Neural cell (in vitro differentiated cells): ENCODE measurements around the gene TMEFF2. TPM values are rescaled to one million over a fixed set of nuclear protein-coding genes. Genes with fewer than 3 reads are reported as not detected.

Source experiments
- H2AFZ ChIP-seq: fragments of 200-600, 300-800 bp; sonication (generic), shearing (Covaris generic); 2 replicates; pipeline ENCODE4 v1.6.0; 2014; ENCODE audit warnings: low read depth, mild to moderate bottlenecking, antibody characterized with exemption, low read length, moderate library complexity
- H3F3A ChIP-seq: fragments of 200-600 bp; shearing (Covaris generic); 2 replicates; pipeline ENCODE4 v1.6.1; 2016; ENCODE audit warnings: mild to moderate bottlenecking, moderate library complexity, mixed read lengths, antibody characterized with exemption, low read length; ENCODE audit not compliant: insufficient read depth, poor library complexity, severe bottlenecking
- H3K27ac ChIP-seq: fragments of 200-600, 300-800 bp; sonication (generic), shearing (Covaris generic); 2 replicates; pipeline ENCODE4 v1.5.1; 2014; ENCODE audit warnings: mild to moderate bottlenecking, low read length, moderate library complexity
- H3K27me3 ChIP-seq: fragments of 300-800, 200-600 bp; sonication (generic), shearing (Covaris generic); 2 replicates; pipeline ENCODE4 v1.6.0; 2014; ENCODE audit warnings: mild to moderate bottlenecking, low read depth, low read length, moderate library complexity; ENCODE audit not compliant: insufficient read depth
- H3K36me3 ChIP-seq: fragments of 300-800, 200-600 bp; sonication (generic), shearing (Covaris generic); 2 replicates; pipeline ENCODE4 v1.5.1; 2014; ENCODE audit warnings: mild to moderate bottlenecking, antibody characterized with exemption, low read length, moderate library complexity; ENCODE audit not compliant: insufficient read depth
- H3K4me2 ChIP-seq: fragments of 300-800, 200-600 bp; sonication (generic), shearing (Covaris generic); 2 replicates; pipeline ENCODE4 v1.6.0; 2014; ENCODE audit warnings: mild to moderate bottlenecking, low read length
- H3K4me3 ChIP-seq: fragments of 300-800, 200-600 bp; sonication (generic), shearing (Covaris generic); 2 replicates; pipeline ENCODE4 v1.5.1; 2014; ENCODE audit warnings: mild to moderate bottlenecking, low read length, moderate library complexity
- H3K79me2 ChIP-seq: fragments of 200-600 bp; shearing (Covaris generic); replicated peaks from 2 replicates; pipeline ENCODE4 v1.6.0; 2014; ENCODE audit warnings: mild to moderate bottlenecking, low read length, moderate library complexity; ENCODE audit not compliant: insufficient read depth
- H3K9ac ChIP-seq: fragments of 300-800, 200-600 bp; sonication (generic), shearing (Covaris generic); 2 replicates; pipeline ENCODE4 v1.6.1; 2016; ENCODE audit warnings: mild to moderate bottlenecking, low read length, mixed read lengths
- H3K9me2 ChIP-seq: fragments of 200-600 bp; shearing (Covaris generic); 2 replicates; pipeline ENCODE4 v1.6.1; 2016; ENCODE audit warnings: mild to moderate bottlenecking, low read length, mixed read lengths; ENCODE audit not compliant: insufficient read depth
- H3K9me3 ChIP-seq: fragments of 200-600, 300-800 bp; sonication (generic), shearing (Covaris generic); 2 replicates; pipeline ENCODE4 v1.6.1; 2016; ENCODE audit warnings: mild to moderate bottlenecking, mixed run types, low read length, moderate library complexity, mixed read lengths
- H4K20me1 ChIP-seq: fragments of 200-600 bp; shearing (Covaris generic); 2 replicates; pipeline ENCODE4 v1.6.1; 2016; ENCODE audit warnings: mild to moderate bottlenecking, mixed run types; ENCODE audit not compliant: insufficient read depth
- CTCF ChIP-seq: fragments of 450-650 bp; IDR thresholded peaks from 2 replicates; pipeline ENCODE4 v1.5.1; 2014; ENCODE audit warnings: antibody characterized with exemption, mild to moderate bottlenecking, moderate library complexity; ENCODE audit not compliant: poor library complexity, severe bottlenecking
- EP300 ChIP-seq: fragments of 450-650 bp; conservative IDR thresholded peaks from 2 replicates; pipeline ENCODE4 v1.6.1; 2014; ENCODE audit warnings: antibody characterized with exemption, mild to moderate bottlenecking, moderate library complexity; ENCODE audit not compliant: poor library complexity, severe bottlenecking
- EZH2 ChIP-seq: fragments of 200-600, 300-800 bp; shearing (Covaris generic), sonication (generic); IDR thresholded peaks from 2 replicates; pipeline ENCODE4 v1.6.1; 2014; ENCODE audit warnings: antibody characterized with exemption, low read length, borderline replicate concordance, mild to moderate bottlenecking; ENCODE audit not compliant: insufficient read depth, poor library complexity, severe bottlenecking
- MXI1 ChIP-seq: fragments of 450-650 bp; conservative IDR thresholded peaks from 2 replicates; pipeline ENCODE4 v1.6.1; 2014; ENCODE audit warnings: antibody characterized with exemption, mild to moderate bottlenecking; ENCODE audit not compliant: poor library complexity, severe bottlenecking
- POLR2AphosphoS5 ChIP-seq: IDR thresholded peaks from 2 replicates; pipeline ENCODE4 v1.6.1; 2012
- RAD21 ChIP-seq: fragments of 450-650 bp; conservative IDR thresholded peaks from 2 replicates; pipeline ENCODE4 v1.6.1; 2014; ENCODE audit warnings: antibody characterized with exemption, mild to moderate bottlenecking, moderate library complexity
- REST ChIP-seq: IDR thresholded peaks from 2 replicates; pipeline ENCODE4 v1.6.1; 2012; ENCODE audit warnings: borderline replicate concordance
- SMC3 ChIP-seq: fragments of 450-650 bp; conservative IDR thresholded peaks from 2 replicates; pipeline ENCODE4 v1.6.1; 2014; ENCODE audit warnings: antibody characterized with exemption, mild to moderate bottlenecking, moderate library complexity; ENCODE audit not compliant: poor library complexity
- TAF1 ChIP-seq: IDR thresholded peaks from 2 replicates; pipeline ENCODE4 v1.6.1; 2012; ENCODE audit warnings: low read depth
- polyA plus RNA-seq: library from polyadenylated mRNA; depleted of rRNA; stranded (reverse); fragments of >200 nt; gene quantifications from 2 replicates; pipeline ENCODE4 v1.2.3, GENCODE V29; 2014

TMEFF2 gene
- polyA plus RNA-seq, 1 donor from 2014 or later: 24.6 TPM

- no peak for TF ChIP-seq EP300
These were observed 37.0 kb downstream of the TMEFF2 start (continued) for GRCh38 chr2:192157776-192158175.

- Histone ChIP-seq H3K27me3 (no peaks in the 10 kb centered on the region), H3K36me3 (no peaks in the 10 kb centered on the region), H3F3A (no peaks in the 10 kb centered on the region), H3K4me2 (no peak overlapping the region), H3K9me2 (no peaks in the 10 kb centered on the region), H3K9me3 (no peaks in the 10 kb centered on the region), H4K20me1 (no peaks in the 10 kb centered on the region), H3K4me3 (no peak overlapping the region), H3K9ac (no peak overlapping the region), H2AFZ (no peak overlapping the region), H3K27ac (no peak overlapping the region), H3K79me2 (no peaks in the 10 kb centered on the region)
- TF ChIP-seq POLR2AphosphoS5 (no peak), SMC3 (no peak), EP300 (no peak), EZH2 (no peak), MXI1 (no peak), TAF1 (no peak), CTCF (no peak), RAD21 (no peak), REST (no peak)
These were observed 39.1 kb downstream of the TMEFF2 start for GRCh38 chr2:192155511-192156118.

GRCh38 chr2:192153561-192153960 lies 41.2 kb downstream of the TMEFF2 start:
- no peaks in the 10 kb centered on the region for H3K27me3 ChIP-seq
- no peak overlapping the region for H3K4me3 ChIP-seq
- no peak for TF ChIP-seq EZH2
- no peak for TF ChIP-seq MXI1
- no peak for TF ChIP-seq SMC3
- no peak for TF ChIP-seq CTCF
- no peak for TF ChIP-seq EP300
- no peak for TF ChIP-seq RAD21
- no peak for TF ChIP-seq TAF1
- TF ChIP-seq POLR2AphosphoS5: no peak
- TF ChIP-seq REST: no peak
- no peaks in the 10 kb centered on the region for H3K9me2 ChIP-seq
- no peaks in the 10 kb centered on the region for H3K79me2 ChIP-seq
- no peak overlapping the region for H3K9ac ChIP-seq
- H4K20me1 ChIP-seq: no peaks in the 10 kb centered on the region
- H3K36me3 ChIP-seq: no peaks in the 10 kb centered on the region
- H3K9me3 ChIP-seq: no peaks in the 10 kb centered on the region
- H3K4me2 ChIP-seq: no peak overlapping the region
- H2AFZ ChIP-seq: no peak overlapping the region
- no peak overlapping the region for H3K27ac ChIP-seq
- no peaks in the 10 kb centered on the region for H3F3A ChIP-seq
